GM21529 (cell line): ENCODE data around the gene GALR2.
"Not testable (repeated sequence)": the region's sequence is repeated elsewhere in the genome, so short reads cannot be mapped to it uniquely, and the experiment has no call there.

Source experiments
- ATAC-seq: cut with Tn5 transposase; IDR thresholded peaks from one replicate; pipeline ENCODE4 v1.9.1; 2021; ENCODE audit not compliant: unreplicated experiment

GALR2 gene, protein sequence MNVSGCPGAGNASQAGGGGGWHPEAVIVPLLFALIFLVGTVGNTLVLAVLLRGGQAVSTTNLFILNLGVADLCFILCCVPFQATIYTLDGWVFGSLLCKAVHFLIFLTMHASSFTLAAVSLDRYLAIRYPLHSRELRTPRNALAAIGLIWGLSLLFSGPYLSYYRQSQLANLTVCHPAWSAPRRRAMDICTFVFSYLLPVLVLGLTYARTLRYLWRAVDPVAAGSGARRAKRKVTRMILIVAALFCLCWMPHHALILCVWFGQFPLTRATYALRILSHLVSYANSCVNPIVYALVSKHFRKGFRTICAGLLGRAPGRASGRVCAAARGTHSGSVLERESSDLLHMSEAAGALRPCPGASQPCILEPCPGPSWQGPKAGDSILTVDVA

DNA sequence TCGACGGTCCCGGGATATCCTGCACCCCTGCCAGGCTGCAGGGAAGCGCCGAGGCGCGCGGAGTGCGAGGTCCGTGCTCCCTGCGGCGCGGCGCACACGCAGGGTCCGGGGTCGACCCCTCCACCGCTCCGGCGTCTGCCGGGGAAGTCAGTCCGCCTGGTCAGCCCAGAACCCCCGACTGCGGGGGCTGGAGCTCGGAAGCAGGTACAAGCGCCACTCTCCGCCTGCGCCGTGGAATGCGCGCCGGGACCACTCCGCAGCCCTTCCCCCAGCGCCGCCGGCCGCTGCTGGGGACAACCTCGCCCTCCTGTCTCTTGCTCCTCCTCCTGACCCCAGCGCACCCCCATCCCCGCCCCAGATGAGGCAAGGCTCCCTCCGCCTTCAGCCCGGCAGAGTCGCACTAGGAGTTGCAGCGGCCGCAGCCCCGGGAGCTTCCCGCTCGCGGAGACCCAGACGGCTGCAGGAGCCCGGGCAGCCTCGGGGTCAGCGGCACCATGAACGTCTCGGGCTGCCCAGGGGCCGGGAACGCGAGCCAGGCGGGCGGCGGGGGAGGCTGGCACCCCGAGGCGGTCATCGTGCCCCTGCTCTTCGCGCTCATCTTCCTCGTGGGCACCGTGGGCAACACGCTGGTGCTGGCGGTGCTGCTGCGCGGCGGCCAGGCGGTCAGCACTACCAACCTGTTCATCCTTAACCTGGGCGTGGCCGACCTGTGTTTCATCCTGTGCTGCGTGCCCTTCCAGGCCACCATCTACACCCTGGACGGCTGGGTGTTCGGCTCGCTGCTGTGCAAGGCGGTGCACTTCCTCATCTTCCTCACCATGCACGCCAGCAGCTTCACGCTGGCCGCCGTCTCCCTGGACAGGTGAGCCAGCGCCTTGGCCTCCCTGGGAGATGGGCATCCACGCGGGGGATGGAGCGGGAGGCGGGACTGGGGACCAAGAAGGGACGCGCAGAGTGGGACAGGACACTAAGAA is at the start of gene GALR2:
TSS of gene GALR2 (plus strand) at position 392 of the 974 bp plus-strand sequence. CDS start at position 495, 103 bp downstream.
- no peak for ATAC-seq

DNA sequence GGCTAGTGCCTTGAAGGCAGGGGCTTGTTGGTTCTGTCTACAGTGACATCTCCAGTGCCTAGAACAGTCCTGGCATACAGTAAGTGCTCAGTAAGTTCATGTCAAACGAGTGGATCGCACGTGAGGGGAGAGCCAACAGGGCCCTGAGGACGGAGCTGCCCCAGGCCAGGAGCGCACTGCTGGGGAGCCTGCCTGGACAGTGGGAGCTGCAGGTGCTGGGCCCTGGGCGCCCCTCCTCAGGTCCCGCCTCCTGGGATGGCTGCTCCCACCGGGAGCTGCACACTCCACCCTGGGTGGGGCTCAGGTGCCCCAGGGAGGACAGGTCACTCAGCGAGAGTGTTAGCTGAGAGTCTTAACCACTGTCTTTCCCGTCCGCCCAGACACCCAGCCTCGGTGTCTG is 49.3 kb upstream of the GALR2 start:
- ATAC-seq: no peak

DNA sequence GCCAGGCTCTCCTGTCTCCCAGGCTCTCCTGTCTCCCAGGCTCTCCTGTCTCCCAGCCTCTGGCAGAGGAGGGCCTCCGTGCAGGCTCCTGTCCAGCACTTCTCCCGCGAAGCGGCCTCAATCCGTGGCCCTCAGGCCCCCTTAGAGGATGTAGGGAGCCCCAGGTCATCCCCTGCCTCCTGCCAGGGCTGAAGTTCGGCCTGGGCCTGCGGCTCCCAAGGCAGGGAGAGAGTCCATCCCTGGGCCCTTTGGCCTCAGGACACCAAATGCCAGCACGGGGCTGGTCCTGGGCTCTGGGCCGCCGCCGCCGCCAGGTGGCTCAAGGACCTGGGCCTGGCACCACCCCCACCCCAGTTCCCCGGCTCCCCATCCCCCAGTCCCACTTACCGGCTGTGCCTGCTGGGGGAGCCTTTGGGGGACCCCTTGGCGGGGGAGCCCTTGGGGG is 47.8 kb upstream of the GALR2 start:
- ATAC-seq: no peak

DNA sequence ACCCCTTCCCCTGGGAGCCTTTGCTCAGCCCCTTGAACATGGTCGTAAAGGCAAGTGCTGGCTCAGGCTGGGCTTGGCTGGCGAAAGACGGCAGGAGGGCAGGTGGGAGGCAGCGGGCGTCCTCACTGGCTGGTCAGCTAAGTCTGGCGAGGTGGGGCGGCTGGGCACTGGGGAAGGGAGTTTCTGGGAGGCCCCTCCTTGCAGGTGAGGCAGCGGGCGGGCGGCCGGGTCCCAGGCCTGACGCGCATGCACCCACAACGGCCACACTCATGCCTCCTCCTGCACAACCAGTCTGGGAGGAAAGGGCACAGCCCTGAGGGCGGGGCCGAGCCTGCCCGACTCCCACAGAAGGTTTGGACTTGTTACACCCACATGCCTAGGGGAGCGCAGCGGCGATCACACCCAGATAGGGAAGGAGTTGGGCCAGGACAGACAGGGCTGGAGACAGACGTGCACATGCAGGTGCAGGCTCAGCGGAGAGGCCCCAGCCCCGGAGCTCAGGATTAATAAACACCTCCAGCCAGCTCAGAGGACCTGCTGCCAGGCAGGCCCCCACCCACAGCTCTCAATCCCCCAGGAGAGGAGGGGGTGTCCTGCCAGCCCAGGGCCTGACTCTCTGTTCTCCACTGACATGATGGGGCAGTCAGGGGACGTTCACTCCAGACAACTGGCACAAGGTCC is 47.3 kb upstream of the GALR2 start, which contains the start of gene EVPL:
TSS of gene EVPL (minus strand) at position 148 of the 681 bp plus-strand sequence. CDS start at position 40, 108 bp downstream.
- no peak for ATAC-seq

DNA sequence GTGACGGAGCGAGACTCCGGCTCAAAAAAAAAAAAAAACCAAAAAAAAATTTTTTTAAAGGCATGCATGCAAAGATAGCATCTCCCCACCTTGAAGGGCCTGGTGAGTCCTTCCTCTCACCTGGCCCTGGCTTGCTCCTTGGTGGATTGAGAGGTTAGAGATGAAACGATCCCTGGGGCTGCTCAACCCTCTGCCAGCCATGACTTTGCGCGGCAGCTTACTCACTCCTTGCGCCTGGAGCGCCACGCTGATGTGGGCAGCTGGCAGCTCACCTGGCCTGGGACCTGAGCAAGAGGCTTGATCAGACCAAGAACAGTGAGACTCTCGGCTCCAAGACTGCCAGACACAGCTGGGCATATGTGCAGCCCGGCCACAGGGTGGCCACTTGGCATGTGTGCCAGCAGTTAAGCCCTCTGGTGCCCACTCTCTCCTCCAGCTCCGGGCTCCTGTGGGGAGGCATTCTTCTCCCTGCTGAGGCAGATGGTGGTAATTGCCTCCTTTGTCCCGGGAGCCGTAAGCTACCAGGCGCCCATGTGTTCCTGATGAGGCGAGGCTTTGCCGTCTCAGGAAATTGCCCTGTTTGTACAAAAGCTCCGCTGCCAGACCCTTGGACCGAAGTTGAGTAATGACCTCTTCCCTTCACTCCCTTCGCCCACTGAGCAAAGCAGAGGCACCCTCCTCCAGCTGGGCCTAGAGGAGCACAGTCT is 42.4 kb upstream of the GALR2 start:
- ATAC-seq: no peak

DNA sequence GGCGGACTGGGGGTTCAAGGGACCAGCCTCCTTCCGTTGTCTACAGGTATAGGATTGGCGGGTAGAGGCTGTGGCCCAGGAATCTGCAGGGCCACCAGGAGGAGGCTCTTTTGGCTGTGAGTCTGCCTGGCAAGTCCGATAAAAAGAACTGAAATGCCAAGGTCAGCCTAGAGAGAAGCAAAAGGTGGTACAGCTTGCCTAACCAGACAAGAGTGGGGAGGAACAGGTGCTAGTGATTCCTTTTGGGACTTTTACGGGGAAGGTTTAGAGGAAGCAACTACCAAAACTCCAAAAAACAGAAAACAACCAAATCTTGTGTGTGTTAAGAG is 41.8 kb upstream of the GALR2 start:
- no peak for ATAC-seq

DNA sequence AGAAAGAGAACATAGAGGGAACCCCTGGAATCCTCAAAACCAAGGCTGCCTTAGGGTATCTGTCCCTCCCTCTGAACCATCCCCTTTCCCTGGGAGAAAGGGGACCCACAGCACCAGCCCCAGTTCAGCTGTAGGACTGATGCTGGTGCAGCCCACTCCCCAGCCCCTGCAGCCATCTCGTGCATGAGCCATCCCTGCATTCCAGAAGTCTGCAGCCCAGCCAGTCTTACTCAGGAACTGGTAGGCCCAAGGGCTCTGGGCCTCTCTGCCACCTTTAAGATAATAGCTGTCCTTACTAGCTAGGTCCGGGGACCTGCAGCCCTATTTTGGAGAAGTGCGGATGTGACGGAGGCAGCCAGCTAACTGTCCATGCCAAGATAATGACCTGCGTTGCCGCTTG is 41.4 kb upstream of the GALR2 start:
- ATAC-seq: no peak

DNA sequence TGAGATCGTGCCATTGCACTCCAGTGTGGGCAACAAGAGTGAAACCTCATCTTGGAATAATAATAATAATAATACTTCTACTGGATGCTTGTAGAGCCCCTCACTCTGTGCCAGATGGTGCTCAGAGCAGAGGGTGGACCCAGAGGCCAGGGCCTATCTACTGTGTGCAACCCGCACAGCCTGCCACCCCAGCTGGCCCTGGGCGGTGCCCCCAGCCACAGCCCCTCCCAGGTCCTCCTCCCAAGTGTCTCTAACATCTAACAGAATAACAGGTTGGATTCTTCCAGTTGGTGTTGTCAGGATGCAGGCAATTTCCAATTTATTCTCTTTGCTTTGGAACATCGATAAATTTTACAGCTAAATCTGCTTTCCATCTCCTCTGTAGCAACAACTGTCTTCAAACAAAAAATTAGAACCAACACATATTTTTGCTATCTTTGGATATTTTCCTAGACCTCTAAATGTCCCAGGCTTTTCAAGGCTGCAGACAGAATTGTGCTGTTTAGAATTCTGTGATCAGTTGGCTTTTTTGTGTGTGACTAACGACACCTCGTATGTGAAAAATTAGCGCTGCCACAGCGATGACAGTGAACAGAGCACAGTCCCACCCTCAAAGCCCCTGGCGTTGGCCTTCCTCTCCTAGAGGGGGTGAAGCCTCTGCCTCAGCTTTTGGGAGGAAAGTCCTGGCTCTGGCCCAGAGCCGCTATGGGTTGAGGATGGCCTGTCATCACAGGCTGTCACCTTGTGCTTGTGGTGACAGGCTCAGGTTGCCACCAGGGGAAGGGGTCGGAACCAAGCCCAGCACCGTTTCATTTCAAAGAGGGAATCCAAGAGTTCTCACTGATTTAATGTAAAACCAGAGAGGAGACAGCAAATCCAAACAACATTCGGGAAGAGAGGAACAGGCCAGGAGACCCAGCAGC is 39.9 kb upstream of the GALR2 start:
- no peak for ATAC-seq

DNA sequence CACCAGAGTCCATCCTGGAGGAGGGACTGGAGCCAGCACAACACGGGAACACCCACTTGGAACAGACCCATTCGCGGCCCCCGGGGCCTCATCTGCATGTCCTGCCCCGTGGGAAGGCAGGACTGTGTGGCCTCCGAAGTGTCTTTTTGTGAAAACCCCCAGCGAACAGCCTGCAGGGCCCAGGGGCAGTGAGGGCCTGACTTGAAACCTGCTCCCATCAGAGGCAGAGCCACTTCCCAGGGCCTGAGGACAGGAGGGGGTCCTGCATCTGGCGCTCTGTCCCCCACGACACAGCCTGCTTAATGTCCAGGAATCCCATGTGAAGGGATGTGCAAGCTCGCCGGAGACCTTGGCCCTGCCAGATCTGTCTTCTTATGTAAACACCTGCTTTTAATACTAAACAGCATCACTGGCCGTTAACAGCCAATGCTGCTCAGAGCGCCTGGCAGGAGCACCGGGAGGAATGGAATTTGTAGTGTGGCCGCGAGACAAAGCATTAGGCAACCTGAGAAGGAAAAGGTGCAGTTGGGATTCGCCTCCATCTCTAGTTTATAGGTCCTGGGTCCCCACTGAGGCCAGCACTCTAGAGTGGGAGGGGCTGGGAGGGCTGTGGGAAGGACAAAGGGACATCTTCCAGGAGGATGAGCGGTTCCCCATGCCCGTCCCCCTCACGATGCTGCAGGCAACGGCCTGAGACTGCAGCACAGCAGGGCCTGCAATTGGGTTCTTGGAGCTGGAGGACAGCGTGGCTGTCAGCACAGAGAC is 37.9 kb upstream of the GALR2 start:
- no peak for ATAC-seq

DNA sequence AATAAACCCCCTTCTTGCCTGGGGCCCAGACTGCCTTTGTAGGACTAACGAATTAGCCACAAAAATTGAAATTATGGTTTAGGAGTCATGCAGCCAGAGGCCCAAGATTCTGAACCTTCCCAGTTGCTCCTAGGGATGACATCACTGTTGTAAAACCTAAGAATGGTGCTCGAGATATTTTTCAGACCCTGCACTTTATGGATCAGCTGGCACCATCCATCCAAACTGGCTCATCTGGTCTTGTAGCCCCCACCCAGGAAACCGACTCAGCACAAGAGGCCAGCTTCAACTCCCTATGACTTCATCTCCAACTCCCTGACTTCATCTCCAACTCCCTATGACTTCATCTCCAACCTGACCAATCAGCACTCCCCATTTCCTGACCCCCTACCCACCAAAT is 36.5 kb upstream of the GALR2 start:
- no peak for ATAC-seq

DNA sequence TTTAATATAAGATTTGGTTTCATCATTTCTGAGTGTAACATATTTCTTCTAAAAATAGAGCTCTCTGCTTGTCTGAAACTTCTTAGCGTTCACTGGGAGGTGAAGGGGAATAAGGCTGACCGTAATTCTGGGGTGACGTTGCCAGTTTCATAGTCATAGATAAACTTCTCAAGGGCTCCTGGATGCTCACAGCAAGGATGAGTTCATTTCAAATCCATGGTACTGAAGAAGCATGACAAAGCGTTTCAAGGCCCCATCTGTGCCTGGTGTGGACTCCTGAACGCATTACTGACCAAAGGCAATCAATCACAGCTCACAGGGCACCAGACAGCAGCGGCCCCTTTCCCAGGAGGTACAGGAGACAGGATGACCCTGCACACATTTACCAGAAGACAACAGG is 35.5 kb upstream of the GALR2 start:
- ATAC-seq: no peak

DNA sequence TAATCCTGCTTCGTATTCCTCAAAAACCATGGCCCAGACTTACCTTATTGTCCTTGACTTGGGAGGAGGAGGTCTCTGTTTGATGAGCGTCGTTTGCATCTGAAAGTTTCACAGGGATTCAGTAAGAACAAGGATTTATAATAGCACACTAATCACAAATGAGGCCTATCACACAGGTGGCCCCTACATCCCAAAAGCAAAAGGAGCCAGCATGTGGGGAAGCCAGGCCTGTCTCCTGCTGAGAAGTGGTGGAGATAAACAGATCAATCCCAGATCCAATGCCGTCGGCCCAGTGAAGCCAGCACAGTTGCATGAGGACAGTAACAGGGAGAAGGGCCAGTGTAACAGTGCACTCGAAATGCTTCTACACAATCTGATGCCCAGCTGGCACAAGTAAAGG is 34.2 kb upstream of the GALR2 start:
- no peak for ATAC-seq

DNA sequence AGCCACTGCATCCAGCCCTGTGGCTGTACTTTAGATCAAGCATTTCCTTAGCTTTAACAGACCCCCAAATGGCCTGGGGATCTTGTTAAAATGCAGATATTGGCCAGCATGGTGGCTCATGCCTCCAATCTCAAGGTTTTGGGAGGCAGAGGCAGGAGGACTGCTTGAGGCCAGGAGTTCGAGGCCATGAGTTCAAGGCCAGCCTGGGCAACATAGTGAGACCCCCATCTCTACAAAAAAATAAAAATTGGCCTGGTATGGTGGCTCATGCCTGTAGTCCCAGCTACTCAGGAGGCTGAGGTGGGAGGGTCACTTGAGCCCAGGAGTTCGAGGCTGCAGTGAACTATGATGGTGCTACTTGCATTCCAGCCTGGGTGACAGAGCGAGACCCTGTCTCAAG is 31.7 kb upstream of the GALR2 start:
- not testable (repeated sequence) for ATAC-seq

DNA sequence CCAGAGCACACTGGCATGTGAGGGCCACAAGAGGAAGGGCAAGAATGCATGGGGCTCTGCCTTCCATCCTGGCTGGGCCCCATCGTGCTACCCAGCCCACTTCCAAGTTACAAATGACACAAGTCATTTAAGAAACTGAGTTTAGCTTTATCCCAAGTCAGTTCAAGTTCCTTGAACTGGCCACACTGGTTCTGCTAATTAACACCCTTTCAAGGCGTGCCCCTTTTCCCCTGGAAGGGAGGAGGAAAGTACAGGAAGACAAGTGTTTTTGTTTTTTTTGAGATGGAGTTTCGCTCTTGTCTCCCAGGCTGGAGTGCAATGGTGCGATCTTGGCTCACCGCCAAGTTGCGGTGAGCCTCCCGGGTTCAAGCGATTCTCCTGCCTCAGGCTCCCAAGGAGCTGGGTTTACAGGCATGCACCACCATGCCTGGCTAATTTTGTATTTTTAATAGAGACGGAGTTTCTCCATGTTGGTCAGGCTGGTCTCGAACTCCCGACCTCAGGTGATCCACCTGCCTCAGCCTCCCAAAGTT is 30.0 kb upstream of the GALR2 start:
- ATAC-seq: not testable (repeated sequence)

DNA sequence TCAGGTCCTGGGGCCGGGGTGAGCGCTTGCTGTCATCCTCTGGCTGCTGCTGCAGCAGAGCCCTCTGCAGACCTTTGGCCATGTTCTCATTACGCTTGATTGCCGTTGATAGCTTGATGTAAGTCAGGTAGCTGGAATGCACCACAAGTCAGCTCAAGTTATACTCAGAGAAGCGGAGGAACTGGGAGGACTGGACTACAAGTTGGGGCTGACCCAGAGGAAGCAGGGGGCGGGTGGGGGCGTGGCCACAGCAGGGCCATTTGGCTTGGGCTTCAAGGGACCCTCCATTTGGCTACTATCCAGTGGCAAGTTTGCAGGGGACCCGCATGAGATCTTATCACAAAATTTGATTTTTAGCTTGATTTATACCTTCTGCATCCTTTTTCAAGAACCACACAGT is 28.5 kb upstream of the GALR2 start:
- no peak for ATAC-seq

DNA sequence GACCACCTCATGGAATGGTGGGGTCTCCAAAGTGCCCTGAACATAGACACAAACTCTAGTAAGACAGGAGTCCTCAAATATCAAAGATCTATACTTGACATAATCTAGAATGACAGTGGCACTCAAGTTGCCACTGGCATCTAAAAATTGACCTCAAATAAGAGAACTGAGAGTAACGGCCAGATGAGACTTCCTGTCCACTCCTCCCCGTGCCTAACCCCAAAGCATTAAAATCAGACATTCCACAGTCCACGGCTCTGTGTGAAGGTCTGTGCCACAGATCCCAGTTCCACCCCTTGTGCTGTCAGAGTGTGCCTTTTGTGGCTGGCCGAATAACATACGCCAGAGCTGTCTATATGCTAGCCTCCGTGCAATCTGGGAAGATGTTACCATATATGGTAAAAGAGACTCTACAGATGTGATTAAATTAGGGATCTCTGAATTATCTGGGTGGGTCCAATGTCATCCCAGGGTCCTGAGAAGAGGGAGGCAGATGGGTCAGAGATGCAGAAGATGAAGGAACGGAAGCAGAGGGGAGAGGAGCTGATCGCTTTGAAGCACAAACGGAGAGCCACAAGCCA is 26.5 kb upstream of the GALR2 start:
- no peak for ATAC-seq

DNA sequence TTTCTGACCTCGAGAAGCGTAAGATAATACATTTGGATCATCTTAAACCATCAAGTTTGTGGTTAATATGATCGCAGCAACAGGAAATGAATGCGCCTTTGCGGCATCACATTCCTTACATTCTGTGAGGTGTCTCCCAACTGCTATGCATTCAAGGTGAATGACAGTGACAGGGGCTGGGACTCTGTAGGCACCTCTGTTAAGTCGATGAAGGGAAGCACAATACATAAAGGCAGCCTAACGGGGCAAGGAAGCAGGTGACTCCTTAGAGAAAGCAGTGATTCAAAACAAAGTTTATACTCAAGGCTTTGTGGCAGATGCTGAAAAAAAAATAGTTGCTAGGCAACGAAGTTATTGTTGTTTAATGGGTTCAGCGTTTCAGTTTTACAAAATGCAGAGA is 25.9 kb upstream of the GALR2 start:
- no peak for ATAC-seq

DNA sequence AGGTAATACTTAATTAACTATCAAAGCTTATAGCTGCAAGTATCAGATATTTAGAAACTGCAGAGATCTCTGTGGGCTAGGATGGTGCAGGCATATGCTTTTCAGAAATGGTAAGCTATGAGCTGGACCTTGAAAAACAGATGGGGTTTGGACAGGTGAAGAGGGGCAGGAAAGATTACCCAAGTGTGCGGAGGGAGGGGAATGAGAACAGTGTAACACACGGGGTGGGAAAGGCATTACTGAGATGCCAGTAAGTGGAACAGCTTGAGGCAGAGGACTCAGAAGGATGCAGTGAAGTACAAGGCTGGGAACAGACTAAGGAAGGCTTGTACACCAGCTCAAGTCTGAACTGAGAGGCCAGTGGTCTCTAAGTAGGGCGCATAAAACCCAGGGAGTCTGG is 25.3 kb upstream of the GALR2 start:
- no peak for ATAC-seq
